ENCODE results near the gene ACAP2. TPM values are rescaled to one million over a fixed set of nuclear protein-coding genes. Genes with fewer than 3 reads are reported as not detected.

Gene ACAP2
- total RNA-seq, 2 experiments from 2014 or later = 54.6 to 55.7 TPM

GRCh38 chr3:195240171-195240701 lies 202.6 kb downstream of the ACAP2 start:
- DNase-seq (no peak), ATAC-seq (no peak)
- TF ChIP-seq CTCF (IDR thresholded peaks at IDR 0.05) = no peak
- H3K36me3 Mint-ChIP-seq (ENCODE audit: low read depth) = peaks cover 14% of the 10 kb centered on the region
- no peaks in the 10 kb centered on the region for H3K27me3 Mint-ChIP-seq
- no peak overlapping the region for H3K27ac Mint-ChIP-seq
- CTCF ChIA-PET = interaction anchor here (0.7 to 1.3 kb wide), 3 partner anchors 10 to 134 kb away, joined by 3 read pairs; no protein-coding TSS in a partner anchor
- POLR2A ChIA-PET = interaction anchor here (1.1 kb wide), 1 partner anchor 13 kb away, joined by 4 read pairs; no protein-coding TSS in a partner anchor
- peaks cover 11% of the 10 kb centered on the region for H3K9me3 Mint-ChIP-seq
- H3K4me1 Mint-ChIP-seq (ENCODE audit: low read depth) = peaks cover 10% of the 10 kb centered on the region
- intact Hi-C loops (cut with micrococcal nuclease) = no loop called here
- H3K4me3 Mint-ChIP-seq = no peak overlapping the region

GRCh38 chr3:195239121-195239520 lies 203.7 kb downstream of the ACAP2 start:
- Mint-ChIP-seq H3K9me3 (peaks cover 11% of the 10 kb centered on the region), H3K4me1 (ENCODE audit: low read depth) (peaks cover 10% of the 10 kb centered on the region), H3K4me3 (no peak overlapping the region), H3K27me3 (no peaks in the 10 kb centered on the region), H3K27ac (no peak overlapping the region), H3K36me3 (ENCODE audit: low read depth) (peaks cover 16% of the 10 kb centered on the region)
- intact Hi-C loops (cut with micrococcal nuclease) = no loop called here
- ChIA-PET POLR2A (no interaction called here), CTCF (interaction anchor here (1.3 kb wide), 1 partner anchor 13 kb away, joined by 3 read pairs; no protein-coding TSS in a partner anchor)
- TF ChIP-seq CTCF (IDR thresholded peaks at IDR 0.05) = no peak
- DNase-seq (no peak), ATAC-seq (no peak)

GRCh38 chr3:195238586-195239118 lies 204.2 kb downstream of the ACAP2 start:
- intact Hi-C loops (cut with micrococcal nuclease) = no loop called here
- DNase-seq (no peak), ATAC-seq (peak; percentile 64)
- TF ChIP-seq CTCF (IDR thresholded peaks at IDR 0.05) = no peak
- CTCF ChIA-PET = no interaction called here
- H3K27ac Mint-ChIP-seq = peak overlapping the region; percentile 63
- H3K27me3 Mint-ChIP-seq = no peaks in the 10 kb centered on the region
- POLR2A ChIA-PET = no interaction called here
- peaks cover 16% of the 10 kb centered on the region for H3K36me3 Mint-ChIP-seq (ENCODE audit: low read depth)
- H3K4me3 Mint-ChIP-seq = no peak overlapping the region
- H3K4me1 Mint-ChIP-seq (ENCODE audit: low read depth) = peaks cover 10% of the 10 kb centered on the region
- peaks cover 11% of the 10 kb centered on the region for H3K9me3 Mint-ChIP-seq

GRCh38 chr3:195238081-195238571 lies 204.7 kb downstream of the ACAP2 start:
- ATAC-seq (peak; percentile 34), DNase-seq (no peak)
- CTCF ChIA-PET = no interaction called here
- POLR2A ChIA-PET = no interaction called here
- Mint-ChIP-seq H3K4me3 (no peak overlapping the region), H3K9me3 (peaks cover 13% of the 10 kb centered on the region), H3K27ac (peak overlapping the region; percentile 63), H3K27me3 (no peaks in the 10 kb centered on the region), H3K4me1 (ENCODE audit: low read depth) (peaks cover 10% of the 10 kb centered on the region), H3K36me3 (ENCODE audit: low read depth) (peaks cover 16% of the 10 kb centered on the region)
- intact Hi-C loops (cut with micrococcal nuclease) = no loop called here
- no peak for TF ChIP-seq CTCF (IDR thresholded peaks at IDR 0.05)

GRCh38 chr3:195236801-195237570 lies 205.8 kb downstream of the ACAP2 start:
- peaks cover 13% of the 10 kb centered on the region for H3K9me3 Mint-ChIP-seq
- intact Hi-C loops (cut with micrococcal nuclease) = no loop called here
- no peak overlapping the region for H3K4me3 Mint-ChIP-seq
- peaks cover 16% of the 10 kb centered on the region for H3K36me3 Mint-ChIP-seq (ENCODE audit: low read depth)
- TF ChIP-seq CTCF (IDR thresholded peaks at IDR 0.05) = no peak
- POLR2A ChIA-PET = no interaction called here
- no peak overlapping the region for H3K27ac Mint-ChIP-seq
- ATAC-seq (no peak), DNase-seq (no peak)
- CTCF ChIA-PET = interaction anchor here (1.0 kb wide), 1 partner anchor 130 kb away, joined by 3 read pairs; no protein-coding TSS in a partner anchor
- H3K27me3 Mint-ChIP-seq = no peaks in the 10 kb centered on the region
- peaks cover 10% of the 10 kb centered on the region for H3K4me1 Mint-ChIP-seq (ENCODE audit: low read depth)

Measured in activated CD8-positive, alpha-beta T cell treated with anti-CD3 and anti-CD28 coated beads for 36 hours (primary cell).